Measurements from ENCODE around the gene RPAP3.
A peak's percentile ranks its signal among the peaks of the same experiment; 100 is the strongest.

RPAP3 gene

DNA sequence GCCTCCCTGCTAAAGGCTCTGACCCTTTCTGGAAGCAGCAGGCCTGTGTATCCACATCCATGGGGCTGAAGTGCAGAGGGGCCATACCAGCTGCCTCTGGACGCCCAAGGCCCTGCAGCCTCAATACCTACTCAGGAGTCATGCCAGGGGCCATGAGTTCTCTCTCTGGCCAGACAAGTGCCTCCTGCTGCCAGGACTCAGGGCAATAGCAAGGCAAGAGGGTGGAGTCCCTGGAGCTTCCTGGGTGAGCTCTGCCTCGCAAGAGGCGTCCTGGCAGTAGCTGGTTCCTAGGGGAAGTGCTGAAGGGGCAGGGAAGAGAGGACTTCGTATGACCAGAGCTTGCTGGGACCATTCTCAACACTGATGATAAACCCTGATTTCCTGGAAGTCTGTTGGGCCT is 30.4 kb upstream of the RPAP3 start:
- Histone ChIP-seq H3K9me3 (ENCODE audit: control insufficient read depth, insufficient read depth, low read length) (no peaks in the 10 kb centered on the region), H3K36me3 (ENCODE audit: insufficient read depth, low read length) (no peaks in the 10 kb centered on the region), H3K9ac (ENCODE audit: low read depth, low read length) (no peak overlapping the region), H3K4me1 (ENCODE audit: insufficient read depth, low read length) (peaks cover 23% of the 10 kb centered on the region)

DNA sequence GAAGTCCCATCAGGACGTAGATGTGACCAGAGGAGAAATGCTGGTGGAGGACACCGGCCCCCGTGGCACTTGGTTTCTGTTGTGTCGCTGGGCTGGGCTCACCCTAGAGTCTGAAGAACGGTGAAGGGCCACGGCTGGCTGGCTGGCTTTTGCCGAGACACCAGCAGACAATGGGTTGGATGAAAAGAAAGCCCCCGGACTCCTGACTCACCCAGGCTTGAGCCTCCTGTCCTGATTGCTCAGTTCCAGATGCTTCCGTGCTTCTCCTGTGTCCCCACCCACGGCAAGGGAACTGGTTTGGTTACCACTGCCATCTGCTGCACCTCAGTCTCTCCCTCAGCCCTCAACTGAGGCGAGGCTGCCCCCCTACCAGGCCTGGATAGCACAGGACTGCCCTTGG is 29.8 kb upstream of the RPAP3 start:
- Histone ChIP-seq H3K36me3 (ENCODE audit: insufficient read depth, low read length) (no peaks in the 10 kb centered on the region), H3K9me3 (ENCODE audit: control insufficient read depth, insufficient read depth, low read length) (no peaks in the 10 kb centered on the region), H3K4me1 (ENCODE audit: insufficient read depth, low read length) (peaks cover 18% of the 10 kb centered on the region), H3K9ac (ENCODE audit: low read depth, low read length) (no peak overlapping the region)

DNA sequence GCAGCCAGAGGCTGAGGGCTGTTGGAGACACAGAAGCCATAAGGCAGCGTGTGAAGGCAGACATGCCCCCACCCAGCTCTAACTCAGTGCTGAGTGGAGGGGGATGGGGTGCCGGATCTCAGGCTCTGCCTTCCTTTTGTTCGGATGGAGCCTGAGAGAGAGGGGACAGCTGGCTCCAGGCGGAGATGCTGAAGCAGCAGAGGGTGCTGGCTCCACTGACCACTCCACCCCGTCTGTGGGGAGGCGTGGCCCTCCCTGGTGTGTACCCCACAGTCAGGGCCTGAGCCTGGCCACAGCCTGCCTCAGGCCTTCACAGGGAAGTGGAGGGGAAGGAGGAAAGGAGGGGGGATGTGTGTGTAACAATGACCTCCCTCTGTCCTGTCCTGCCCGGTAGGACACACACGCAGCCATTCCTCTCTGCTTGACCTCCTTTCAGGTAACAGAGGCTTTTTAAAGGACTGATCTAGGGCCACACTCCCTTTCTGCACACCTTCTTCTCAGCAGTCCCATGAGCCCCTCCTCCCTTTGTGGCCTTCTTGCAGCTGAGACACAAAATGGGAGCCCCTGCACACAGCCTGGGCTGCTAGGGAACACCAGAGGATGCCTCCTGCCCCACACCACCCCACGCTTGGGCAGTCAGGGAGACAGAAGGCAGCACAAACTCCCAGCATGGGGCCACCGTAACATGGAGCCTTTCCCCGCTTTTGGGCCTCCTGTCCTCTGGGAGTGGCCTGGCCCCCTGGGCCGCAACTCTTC is 29.1 kb upstream of the RPAP3 start:
- H3K9ac ChIP-seq (ENCODE audit: low read depth, low read length) = peak overlapping the region; percentile 20; the same call in 1 of the 2 replicates
- no peaks in the 10 kb centered on the region for H3K9me3 ChIP-seq (ENCODE audit: control insufficient read depth, insufficient read depth, low read length)
- H3K36me3 ChIP-seq (ENCODE audit: insufficient read depth, low read length) = no peaks in the 10 kb centered on the region
- H3K4me1 ChIP-seq (ENCODE audit: insufficient read depth, low read length) = peaks cover 14% of the 10 kb centered on the region

DNA sequence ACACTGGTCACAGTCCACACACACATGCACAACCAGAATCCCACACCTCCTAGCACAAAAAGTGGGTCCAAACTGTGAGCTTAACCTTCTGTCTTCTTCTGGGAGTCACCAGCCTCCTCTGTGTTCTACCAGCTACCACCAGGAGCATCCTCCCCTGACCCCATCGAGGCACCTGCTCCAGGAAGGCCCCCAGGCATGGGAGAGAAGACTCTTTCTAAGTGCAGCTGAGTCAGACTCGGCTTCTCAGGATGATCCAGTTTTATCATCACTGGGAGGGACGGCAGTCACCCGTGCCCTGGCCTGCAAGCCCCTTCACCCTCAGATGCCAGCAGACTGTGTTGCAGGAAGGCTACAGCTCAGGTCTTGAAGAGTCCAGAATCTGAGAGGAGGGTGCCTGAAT is 27.3 kb upstream of the RPAP3 start:
- Histone ChIP-seq H3K4me1 (ENCODE audit: insufficient read depth, low read length) (peaks cover 14% of the 10 kb centered on the region), H3K36me3 (ENCODE audit: insufficient read depth, low read length) (no peaks in the 10 kb centered on the region), H3K9me3 (ENCODE audit: control insufficient read depth, insufficient read depth, low read length) (no peaks in the 10 kb centered on the region), H3K9ac (ENCODE audit: low read depth, low read length) (no peak overlapping the region)

DNA sequence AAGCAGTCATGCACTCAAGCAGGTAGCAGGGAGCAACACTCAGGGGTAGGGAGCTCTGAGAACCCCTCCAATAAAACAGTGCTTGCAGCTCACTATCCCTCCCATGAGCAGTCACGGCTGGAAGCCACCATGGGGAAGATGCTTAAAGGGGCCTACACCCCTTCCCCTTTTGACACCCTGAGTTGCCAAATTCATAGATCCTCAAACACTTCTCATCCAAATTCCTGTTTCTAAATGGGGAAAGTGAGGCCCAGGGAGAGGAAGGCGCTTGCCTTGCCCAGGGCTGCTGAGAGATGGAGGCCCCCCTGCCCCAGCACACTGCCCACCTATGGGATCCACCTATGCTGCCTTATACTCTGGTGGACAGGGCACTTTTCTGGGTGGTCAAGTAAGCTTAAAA is 26.7 kb upstream of the RPAP3 start:
- Histone ChIP-seq H3K36me3 (ENCODE audit: insufficient read depth, low read length) (no peaks in the 10 kb centered on the region), H3K9me3 (ENCODE audit: control insufficient read depth, insufficient read depth, low read length) (no peaks in the 10 kb centered on the region), H3K9ac (ENCODE audit: low read depth, low read length) (no peak overlapping the region), H3K4me1 (ENCODE audit: insufficient read depth, low read length) (peaks cover 14% of the 10 kb centered on the region)

DNA sequence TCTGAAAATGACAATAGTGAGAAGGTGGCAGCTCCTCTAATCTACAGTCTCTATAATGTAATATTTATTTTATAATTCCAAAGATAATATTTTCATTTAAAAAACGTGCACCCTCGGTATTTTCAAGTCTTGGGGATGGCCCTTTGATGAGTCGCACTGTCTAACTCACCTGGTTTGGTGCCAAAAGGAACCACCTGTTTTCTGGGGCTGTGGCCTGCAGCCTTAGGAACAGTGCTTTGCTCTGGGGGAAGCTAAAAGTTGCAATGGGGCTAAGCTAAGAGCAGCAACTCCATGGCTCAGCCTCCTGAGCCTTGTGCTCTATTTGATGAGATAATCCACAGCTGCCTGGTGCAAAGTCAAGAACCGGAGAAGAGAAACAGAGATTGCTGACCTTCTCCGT is 25.9 kb upstream of the RPAP3 start:
- Histone ChIP-seq H3K9me3 (ENCODE audit: control insufficient read depth, insufficient read depth, low read length) (no peaks in the 10 kb centered on the region), H3K36me3 (ENCODE audit: insufficient read depth, low read length) (no peaks in the 10 kb centered on the region), H3K9ac (ENCODE audit: low read depth, low read length) (no peak overlapping the region), H3K4me1 (ENCODE audit: insufficient read depth, low read length) (peaks cover 14% of the 10 kb centered on the region)

DNA sequence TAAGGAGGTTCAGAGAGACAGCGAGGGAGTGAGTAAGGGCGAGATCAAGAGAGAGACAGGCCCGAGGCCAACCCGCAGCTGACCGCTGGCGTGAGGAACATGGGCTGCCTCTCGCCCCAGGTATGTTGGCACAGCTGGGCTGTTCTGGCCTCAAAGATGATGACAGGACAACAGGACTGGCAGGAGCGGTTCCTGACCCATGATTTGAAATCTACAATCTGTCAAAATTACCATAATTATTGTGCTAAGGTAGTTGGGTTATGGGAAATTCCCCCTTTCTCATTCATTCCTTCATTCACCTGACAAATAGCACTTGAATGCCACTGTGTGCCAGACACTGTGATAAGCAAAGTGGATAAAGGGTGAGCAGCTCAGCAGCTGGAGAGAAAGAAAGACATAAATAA is 24.5 kb upstream of the RPAP3 start:
- no peaks in the 10 kb centered on the region for H3K9me3 ChIP-seq (ENCODE audit: control insufficient read depth, insufficient read depth, low read length)
- H3K36me3 ChIP-seq (ENCODE audit: insufficient read depth, low read length) = no peaks in the 10 kb centered on the region
- H3K4me1 ChIP-seq (ENCODE audit: insufficient read depth, low read length) = peaks cover 13% of the 10 kb centered on the region
- H3K9ac ChIP-seq (ENCODE audit: low read depth, low read length) = no peak overlapping the region

DNA sequence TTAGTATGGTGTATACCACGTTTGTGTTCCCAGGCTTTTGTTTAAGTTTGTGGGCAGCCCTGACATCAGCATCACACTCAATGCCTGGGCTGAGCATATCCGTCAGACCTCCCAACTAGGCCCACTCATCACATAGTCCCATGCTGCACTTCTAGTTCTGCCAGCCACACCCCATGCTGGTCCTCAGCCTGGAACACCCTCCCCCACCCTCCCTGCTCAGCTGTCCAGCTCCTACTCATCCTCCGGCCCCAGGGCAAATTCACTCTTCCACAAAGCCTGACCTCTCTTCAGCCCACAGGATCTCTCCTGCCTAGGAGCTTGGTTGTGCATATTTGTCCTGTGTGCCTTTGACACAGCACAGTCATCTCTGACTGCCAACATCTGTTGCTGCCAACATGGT is 23.4 kb upstream of the RPAP3 start:
- Histone ChIP-seq H3K9ac (ENCODE audit: low read depth, low read length) (no peak overlapping the region), H3K4me1 (ENCODE audit: insufficient read depth, low read length) (peaks cover 2% of the 10 kb centered on the region), H3K9me3 (ENCODE audit: control insufficient read depth, insufficient read depth, low read length) (no peaks in the 10 kb centered on the region), H3K36me3 (ENCODE audit: insufficient read depth, low read length) (no peaks in the 10 kb centered on the region)

DNA sequence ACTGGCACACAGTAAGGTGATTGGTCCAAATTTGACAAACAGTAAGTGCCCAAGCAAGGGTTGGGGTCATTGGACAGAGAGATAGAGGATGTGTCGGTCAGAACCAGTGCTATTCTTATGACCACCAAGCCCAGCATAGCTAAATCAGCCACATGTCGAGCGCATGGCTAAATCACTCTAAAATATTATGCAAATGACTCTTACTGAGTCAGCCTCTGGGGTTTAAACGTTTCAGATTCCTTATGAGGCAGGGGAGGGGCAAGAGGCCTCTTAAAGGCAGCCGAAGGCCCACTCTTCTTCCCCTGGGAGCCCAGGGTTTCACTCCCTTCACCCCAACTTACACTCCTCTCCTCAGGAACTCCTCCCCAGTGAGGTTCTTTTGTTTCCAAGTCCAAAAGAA is 20.1 kb upstream of the RPAP3 start:
- H3K9me3 ChIP-seq (ENCODE audit: control insufficient read depth, insufficient read depth, low read length) = no peaks in the 10 kb centered on the region
- no peaks in the 10 kb centered on the region for H3K36me3 ChIP-seq (ENCODE audit: insufficient read depth, low read length)
- H3K9ac ChIP-seq (ENCODE audit: low read depth, low read length) = no peak overlapping the region
- H3K4me1 ChIP-seq (ENCODE audit: insufficient read depth, low read length) = no peaks in the 10 kb centered on the region; the same call in 1 of the 2 replicates

DNA sequence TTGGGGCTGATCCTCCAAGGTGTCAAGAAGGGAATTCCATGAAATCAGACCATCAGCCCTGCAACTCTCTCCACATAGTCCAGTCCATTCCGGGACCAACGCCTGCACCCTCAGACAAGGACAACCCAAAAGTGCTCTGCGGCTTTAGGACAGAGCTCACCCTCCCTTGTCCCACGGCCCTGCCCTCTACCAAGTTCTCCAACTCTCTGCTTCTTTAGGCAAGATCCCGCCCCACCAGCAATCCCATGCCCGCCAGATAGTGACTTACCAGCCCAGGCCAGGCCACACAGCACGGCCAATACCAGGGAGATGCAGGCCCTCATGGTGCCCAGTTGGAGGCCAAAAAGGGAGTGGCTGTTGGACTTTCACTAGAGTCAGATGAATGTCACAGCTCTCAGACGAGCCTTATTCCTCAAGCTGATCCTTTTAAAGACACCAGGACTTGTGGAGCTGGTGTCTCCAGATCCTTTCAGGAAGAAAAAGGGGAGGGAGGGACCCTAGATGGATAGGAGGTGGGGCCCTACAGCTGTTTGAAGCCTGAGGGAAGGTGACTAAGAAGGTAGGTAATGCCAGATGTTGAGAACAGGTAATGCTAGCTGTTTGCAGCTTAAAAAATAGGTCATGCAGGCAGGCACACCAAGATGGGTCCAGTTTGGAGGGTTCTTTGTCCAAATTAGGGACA is 19.4 kb upstream of the RPAP3 start, which contains the start of gene ENDOU:
Gene ENDOU (minus strand): TSS at position 400 of the 682 bp plus-strand sequence. CDS start 77 bp downstream, at position 323.
- no peaks in the 10 kb centered on the region for H3K9me3 ChIP-seq (ENCODE audit: control insufficient read depth, insufficient read depth, low read length)
- H3K9ac ChIP-seq (ENCODE audit: low read depth, low read length) = no peak within 1 kb of the TSS
- H3K4me1 ChIP-seq (ENCODE audit: insufficient read depth, low read length) = no peaks in the 10 kb centered on the region; the same call in 1 of the 2 replicates
- no peaks in the 10 kb centered on the region for H3K36me3 ChIP-seq (ENCODE audit: insufficient read depth, low read length)

DNA sequence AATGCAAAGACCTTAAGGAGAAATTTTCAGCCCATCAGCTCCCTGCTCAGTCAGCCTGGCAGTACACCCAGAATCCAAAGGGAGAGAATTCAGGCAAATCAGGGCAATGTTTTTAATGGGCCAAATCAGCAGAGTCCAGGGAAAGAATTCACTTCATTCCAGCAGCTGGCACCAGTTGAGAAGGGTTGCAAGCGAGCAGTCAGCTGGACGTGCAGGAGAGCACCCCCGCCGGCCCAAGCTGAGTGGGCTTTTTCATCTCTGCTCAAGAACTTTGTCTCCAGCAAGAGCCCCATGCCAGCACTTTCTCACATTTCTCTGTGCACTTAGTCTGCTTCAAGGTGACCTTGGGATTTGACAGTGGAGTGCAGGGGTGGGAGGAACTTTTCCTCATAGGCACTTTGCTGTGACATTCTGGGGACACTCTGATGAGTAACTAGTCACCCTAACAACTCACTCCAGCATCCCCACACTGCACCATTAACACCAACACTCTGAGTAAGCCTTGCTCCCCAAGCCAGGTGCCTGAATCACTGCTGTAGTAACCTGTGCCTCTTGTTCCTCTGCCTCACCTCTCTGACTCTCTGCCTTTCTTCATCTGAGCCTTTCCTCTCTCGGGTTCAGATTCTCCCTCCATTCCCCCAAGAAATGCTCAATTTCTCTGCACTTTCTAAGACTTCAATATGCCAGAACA is 17.3 kb upstream of the RPAP3 start:
- Histone ChIP-seq H3K9ac (ENCODE audit: low read depth, low read length) (no peak overlapping the region), H3K36me3 (ENCODE audit: insufficient read depth, low read length) (no peaks in the 10 kb centered on the region), H3K4me1 (ENCODE audit: insufficient read depth, low read length) (peaks cover 5% of the 10 kb centered on the region), H3K9me3 (ENCODE audit: control insufficient read depth, insufficient read depth, low read length) (no peaks in the 10 kb centered on the region)

DNA sequence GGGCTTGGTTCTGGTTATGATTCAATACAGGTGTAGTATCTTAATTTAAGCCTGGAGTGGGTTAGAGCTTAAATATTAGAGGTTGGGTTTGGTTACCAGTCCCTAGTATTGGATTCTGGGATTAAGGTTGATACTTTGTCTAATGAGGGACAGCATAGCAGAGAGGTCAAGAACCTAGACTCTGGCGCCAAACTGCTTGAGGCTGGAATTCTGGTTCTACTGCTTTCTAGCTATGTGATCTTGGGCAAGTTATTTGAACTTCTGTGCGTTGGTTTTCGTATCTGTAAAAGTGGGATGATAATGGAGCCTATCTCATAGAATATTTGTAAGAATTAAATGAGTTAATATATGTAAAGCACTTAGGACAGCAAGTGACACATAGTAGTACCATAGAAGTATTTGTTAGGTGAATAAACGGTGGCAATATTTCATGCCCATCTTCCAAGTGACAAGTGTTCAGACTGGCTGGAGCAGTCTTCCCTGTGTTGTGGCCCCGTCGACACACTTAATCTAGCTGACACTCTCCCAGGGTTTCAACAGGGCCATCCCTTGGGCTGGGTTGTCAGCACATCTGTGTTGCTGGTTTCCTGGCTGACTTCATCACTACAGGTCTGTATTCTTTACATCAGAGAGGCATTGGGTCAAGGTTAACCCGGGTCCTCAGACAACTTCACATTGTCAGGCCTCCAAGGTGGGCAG is 16.5 kb upstream of the RPAP3 start:
- no peak overlapping the region for H3K9ac ChIP-seq (ENCODE audit: low read depth, low read length)
- H3K4me1 ChIP-seq (ENCODE audit: insufficient read depth, low read length) = peaks cover 8% of the 10 kb centered on the region
- H3K9me3 ChIP-seq (ENCODE audit: control insufficient read depth, insufficient read depth, low read length) = no peaks in the 10 kb centered on the region
- no peaks in the 10 kb centered on the region for H3K36me3 ChIP-seq (ENCODE audit: insufficient read depth, low read length)

DNA sequence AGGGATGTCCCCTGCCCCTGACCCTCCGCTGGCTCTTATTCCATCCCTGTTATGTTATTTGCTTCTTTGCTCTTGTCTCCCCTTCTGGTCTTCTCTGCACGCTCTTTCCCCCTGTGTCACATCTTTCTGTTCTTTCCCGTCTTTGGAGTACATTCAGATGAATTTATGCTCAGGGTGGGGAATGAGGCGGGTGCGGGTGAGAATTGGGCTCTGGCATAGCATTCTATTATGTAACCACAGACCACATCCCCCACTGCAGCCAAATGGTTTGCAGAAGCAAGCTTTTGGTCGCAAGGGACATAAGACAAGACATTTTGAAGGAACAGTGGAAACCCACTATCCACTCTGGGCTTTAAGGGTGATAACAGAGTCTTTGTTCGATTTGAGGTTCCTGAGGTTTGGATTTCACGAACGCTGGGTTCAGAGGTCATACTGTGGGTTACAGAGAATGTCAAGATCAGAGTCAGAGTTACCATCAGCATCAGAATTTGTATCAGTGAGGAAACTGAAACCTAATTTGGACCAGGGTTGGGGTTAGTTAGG is 15.7 kb upstream of the RPAP3 start:
- Histone ChIP-seq H3K9me3 (ENCODE audit: control insufficient read depth, insufficient read depth, low read length) (no peaks in the 10 kb centered on the region), H3K4me1 (ENCODE audit: insufficient read depth, low read length) (peaks cover 9% of the 10 kb centered on the region), H3K9ac (ENCODE audit: low read depth, low read length) (no peak overlapping the region), H3K36me3 (ENCODE audit: insufficient read depth, low read length) (no peaks in the 10 kb centered on the region)

DNA sequence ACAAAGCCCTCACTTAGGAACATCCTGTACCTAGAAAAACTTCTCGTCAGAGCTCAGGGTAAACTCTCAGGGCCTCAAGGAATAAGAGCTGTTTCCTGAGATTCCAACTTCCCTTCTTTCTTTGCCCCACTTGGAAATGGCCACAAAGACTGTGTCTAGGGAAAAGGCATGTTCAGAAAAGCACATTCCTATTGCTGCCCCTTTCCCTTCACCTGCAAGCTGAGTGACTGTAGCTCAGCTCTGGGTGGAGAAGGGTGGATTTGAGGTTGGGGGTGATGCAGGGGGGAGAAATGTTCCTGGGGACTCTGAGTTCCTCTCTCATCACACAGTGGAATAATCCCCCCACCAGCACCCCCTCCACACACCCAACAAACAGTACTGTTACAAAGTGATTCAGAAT is 12.7 kb upstream of the RPAP3 start:
- no peaks in the 10 kb centered on the region for H3K9me3 ChIP-seq (ENCODE audit: control insufficient read depth, insufficient read depth, low read length)
- H3K4me1 ChIP-seq (ENCODE audit: insufficient read depth, low read length) = peaks cover 9% of the 10 kb centered on the region
- H3K36me3 ChIP-seq (ENCODE audit: insufficient read depth, low read length) = no peaks in the 10 kb centered on the region
- H3K9ac ChIP-seq (ENCODE audit: low read depth, low read length) = no peak overlapping the region
